NCI-H146 (cell line): ENCODE data around the gene ZFR.
"Not testable (repeated sequence)": the region's sequence is repeated elsewhere in the genome, so short reads cannot be mapped to it uniquely, and the experiment has no call there.

Experiments
- DNase-seq: peaks from one replicate; lab custom pipeline; 2025; lab: John Stamatoyannopoulos, UW

Gene ZFR

GRCh38 chr5:32358611-32359010, 85.9 kb downstream of the ZFR start:
- no peak for DNase-seq

DNA sequence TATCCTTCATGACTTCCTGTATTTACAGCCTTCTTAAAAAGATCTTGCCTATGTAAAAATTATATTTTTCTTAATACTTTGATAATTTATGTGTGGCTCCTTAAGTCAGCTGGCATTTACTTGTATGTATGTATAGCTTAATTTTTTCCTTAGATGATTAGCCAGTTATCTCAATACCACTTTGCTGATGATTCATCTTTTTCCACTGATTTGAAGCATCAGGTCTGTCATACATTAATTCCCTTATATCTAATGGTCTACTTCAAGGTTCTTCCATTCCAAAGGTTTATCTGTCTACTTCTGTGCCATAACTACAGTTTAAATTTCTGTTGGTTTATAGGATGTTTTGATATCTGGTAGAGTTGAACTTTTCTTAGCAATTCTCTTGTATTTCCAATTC, 86.9 kb downstream of the ZFR start:
- no peak for DNase-seq

DNA sequence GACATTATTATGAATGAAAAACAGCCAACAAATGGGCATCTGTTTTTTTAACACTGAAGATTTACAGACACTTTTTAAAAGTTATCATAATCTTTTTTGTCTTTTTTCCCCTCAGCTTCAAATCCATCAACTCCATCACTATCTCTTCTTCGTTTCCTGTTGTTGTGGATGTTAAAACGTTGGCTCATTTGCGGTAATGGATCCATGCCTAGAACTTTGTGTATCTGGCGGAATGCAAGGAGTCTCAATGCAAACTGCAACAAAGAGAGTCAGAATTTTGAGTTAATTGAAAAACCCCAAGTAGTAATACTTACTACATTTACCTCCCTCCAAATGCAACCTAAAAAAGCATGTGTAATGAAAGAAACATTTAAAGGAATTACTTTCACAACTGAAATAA, 88.9 kb downstream of the ZFR start:
- no peak for DNase-seq

- DNase-seq, result no peak
Observed at GRCh38 chr5:32353420-32353819, 91.1 kb downstream of the ZFR start.

GRCh38 chr5:32352685-32353084, 91.9 kb downstream of the ZFR start:
- no peak for DNase-seq

DNA sequence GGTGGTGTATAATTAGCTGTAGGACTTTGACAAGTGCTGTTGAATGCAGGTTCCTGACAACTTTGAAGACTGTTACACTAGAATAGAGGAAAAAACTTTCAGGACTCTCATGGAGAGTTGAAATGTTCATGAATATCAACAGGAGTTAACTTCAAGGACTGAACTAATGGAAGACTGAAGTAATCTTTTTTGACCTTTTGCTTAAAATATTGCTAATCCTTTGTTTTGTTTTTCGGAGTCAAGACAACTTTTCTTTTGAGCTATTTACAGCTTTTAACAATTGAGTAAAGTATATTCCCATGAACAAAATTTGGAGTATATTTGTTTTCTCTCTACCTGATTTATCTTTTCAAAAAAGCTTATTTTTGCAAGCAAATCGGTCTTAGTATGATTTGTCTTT, 97.7 kb downstream of the ZFR start:
- DNase-seq, result no peak

- no peak for DNase-seq
Observed at GRCh38 chr5:32343058-32343672, 101.4 kb downstream of the ZFR start.

DNA sequence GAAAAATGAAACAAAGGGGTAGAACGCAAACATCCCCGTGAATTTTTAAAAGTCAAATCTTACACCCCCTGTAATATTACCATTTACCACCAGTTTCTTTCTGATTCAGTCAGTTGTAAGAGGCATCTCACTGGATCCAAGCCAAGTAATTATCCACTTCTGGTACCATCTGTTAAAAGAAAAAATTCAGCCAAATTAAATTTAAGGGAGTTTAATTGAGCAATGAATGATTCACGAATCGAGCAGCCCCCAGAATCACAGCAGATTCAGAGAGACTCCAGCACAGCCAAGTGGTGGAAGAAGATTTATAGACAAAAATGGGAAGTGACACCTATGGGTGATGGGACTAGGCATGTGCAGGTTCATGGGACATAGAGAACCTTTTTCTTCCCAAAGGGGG, 101.9 kb downstream of the ZFR start:
- DNase-seq, result no peak

GRCh38 chr5:32339878-32340277, 104.7 kb downstream of the ZFR start:
- no peak for DNase-seq

- DNase-seq, result no peak
Observed at GRCh38 chr5:32339198-32339597, 105.3 kb downstream of the ZFR start.

DNA sequence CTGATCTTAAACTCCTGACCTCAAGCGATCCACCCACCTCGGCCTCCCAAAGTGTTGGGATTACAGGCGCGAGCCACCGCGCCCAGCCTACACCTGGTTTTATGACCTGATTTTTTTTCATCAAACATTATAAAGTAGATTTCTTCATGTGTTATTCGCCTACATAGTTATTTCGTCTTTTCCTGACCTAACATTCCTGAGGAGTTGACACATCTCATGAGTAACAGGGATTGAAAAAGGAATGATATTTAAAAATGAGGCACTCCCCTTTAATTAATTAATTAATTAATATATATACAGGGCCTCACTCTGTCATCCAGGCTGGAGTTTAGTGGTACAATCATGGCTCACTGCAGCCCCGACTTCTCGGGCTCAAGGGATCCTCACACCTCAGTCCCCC, 111.6 kb downstream of the ZFR start:
- DNase-seq, result no peak

GRCh38 chr5:32332361-32332760, 112.2 kb downstream of the ZFR start:
- no peak for DNase-seq

DNA sequence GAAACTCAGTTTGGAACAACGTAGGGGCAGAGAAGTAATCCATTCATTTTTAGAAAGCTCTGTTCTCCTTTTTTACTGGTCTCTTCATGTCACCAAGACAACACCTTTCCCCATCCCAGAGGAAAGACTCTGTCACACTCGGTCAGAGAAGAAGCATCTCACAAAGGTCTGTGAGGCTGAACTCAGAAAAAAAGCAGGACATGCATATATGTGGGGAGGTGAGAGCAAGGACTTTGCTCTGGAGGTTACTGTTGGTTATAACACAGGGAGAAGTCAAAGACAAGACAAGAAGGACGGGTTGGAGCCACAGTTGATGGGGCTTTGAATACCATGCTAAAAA, 112.6 kb downstream of the ZFR start:
- no peak for DNase-seq

DNA sequence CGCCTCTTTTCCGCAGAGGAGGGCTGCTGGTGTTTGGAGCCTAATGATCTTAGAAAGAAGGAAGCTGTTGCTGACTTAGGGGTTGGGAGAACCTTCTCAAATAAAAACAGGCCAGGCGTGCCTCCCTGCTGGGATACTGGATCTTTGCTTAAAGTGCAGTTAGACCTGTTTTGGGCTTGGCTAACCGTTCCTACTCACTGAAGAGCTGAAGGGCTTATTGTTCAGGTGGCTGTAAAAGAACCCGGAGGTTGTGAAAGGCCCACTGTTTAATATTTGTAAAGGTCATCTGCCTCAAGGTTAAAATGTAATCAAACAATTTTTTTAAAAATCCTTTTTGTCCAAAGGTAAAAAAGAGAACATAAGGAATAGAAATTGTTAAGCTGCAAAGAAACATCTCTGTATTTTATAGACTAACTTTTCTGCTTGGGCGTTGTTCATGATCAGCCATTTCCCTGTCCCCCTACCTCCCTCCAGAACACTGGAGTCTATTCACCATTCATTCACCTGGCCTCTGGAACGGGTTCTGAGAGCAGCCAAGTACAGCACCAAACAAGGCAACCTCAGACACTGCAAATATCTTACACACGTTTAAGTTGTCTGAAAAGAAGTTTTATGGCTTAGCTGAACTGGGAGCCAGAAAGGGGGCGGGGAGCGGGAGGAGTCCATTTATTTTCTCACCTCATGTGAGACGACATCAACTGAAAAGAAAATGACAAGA, 113.2 kb downstream of the ZFR start:
- DNase-seq, result no peak

- no peak for DNase-seq
Observed at GRCh38 chr5:32330126-32330971, 114.2 kb downstream of the ZFR start.

DNA sequence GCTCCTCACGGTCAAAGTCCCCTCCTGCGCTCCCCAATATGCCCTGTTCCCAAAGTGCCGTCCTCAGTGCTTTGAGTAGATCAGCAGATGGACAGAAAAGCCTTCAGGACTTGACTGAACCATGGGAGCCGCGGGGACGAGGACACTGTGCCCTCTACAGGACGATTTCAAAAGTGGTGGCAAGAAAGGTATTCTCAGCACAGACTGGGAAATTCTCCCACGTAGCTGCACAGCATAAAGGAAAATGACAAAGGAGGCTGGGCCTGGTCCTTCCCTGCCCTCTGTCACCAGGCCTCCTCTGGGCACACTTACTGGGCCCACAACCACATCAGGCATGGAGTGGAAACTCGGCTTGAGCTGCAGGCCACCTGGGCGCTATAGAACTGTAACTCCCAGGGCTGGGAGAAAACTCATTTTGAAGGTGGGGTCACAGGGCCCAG, 115.1 kb downstream of the ZFR start:
- peak; percentile 52 for DNase-seq

DNA sequence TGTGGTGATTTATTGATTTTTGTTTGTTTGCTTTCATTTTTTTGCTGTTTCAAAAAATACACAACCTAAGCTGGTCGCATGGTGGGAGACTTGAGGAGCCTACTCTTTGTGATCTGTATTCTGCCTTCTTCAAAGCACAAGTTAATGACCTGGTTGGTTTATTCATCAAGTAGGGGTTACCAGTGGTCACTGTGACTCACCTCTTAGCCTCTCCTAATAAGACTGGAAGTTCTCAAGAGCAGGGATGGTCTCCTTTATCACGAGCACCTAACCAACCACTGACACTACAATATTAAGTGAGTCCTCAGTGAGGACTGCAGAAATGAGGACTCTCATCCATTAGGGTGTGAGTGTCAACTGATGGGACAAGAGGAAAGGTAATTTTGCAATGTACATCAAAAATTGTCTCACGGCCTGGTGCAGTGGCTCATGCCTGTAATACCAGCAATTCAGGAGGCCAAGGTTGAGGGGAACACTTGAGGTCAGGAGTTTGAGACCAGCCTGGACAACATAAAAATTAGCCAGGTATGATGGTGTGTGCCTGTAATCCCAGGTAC, 118.2 kb downstream of the ZFR start:
- DNase-seq, result peak; percentile 8

- DNase-seq, result no peak
Observed at GRCh38 chr5:32325616-32326015, 118.9 kb downstream of the ZFR start.

DNA sequence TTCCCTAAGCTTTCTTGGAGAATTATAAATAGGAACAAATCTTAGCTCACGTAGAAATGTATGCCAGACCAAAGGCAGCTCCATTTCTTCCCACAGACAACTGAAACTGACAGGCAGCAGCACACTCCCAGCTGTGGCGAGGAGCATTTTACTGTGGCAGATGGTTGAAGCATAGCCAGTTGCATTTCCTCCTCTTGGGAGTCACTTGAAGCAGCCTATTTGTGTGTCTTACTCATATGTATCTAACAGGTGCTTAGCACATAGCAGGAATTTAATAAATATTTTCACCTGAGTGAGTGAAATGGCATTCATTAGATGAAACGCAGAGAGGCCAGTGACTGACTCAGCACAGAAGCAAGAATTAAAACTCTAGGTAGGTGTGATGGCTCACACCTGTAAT, 119.5 kb downstream of the ZFR start:
- no peak for DNase-seq

DNA sequence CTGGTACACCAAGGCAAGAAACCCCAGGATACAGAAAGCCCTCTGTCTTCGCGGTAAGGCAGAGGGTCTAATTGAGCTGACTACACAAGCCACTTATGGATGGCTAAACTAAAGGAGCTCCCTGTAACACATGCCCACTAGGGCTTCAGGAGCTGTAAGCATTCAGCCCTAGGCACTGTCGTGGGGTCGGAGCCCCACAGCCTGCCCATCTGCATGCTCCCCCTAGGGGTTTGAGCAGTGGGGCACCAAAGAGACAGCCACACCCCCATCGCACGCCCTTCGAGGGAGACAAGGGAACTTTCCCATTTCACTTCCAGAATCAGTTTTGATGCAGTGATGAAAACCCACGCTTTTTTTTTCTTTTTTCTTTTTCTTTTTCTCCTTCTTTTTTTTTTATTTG, 120.8 kb downstream of the ZFR start:
- no peak for DNase-seq

DNA sequence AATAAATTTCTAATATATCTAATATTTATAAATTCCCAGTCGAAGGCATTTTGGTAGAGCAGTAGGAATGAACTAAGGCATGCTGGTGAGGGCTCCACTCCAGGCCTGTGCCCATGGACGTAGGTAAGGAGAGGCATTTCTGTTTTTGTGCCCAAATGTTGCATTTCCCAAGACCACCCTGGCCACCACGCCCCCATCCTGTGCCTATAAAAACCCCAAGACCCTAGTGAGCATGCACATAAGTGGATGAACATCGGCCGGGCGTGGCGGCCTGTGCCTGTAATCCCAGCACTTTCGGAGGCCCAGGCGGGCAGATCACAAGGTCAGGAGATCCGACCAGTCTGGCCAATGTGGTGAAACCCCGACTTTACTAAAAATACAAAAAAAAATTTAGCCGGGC, 121.7 kb downstream of the ZFR start:
- DNase-seq, result no peak

- DNase-seq, result not testable (repeated sequence)
Observed at GRCh38 chr5:32321787-32322186, 122.8 kb downstream of the ZFR start.

- DNase-seq, result no peak
Observed at GRCh38 chr5:32320576-32320975, 124.0 kb downstream of the ZFR start.
